ENCODE data around the gene EGFL7. TPM values are rescaled to one million over a fixed set of nuclear protein-coding genes. Genes with fewer than 3 reads are reported as not detected.

The EGFL7 gene
- total and polyA plus RNA-seq, 2 of the 13 experiments (the other 11 are each of a cell fraction or from before 2014, with no cell fraction given) = 0.20 to 5.1 TPM

- no peak for TF ChIP-seq AHDC1 (CRISPR knock-in tag; IDR thresholded peaks at IDR 0.05; ENCODE audit: borderline replicate concordance)
- peak; percentile 13; the same call in 1 of the 2 replicates for TF ChIP-seq PATZ1 (CRISPR knock-in tag; IDR thresholded peaks at IDR 0.05)
- TF ChIP-seq REPIN1 (CRISPR knock-in tag; IDR thresholded peaks at IDR 0.05; ENCODE audit: borderline replicate concordance, low read depth) = no peak
- TF ChIP-seq ZNF768 (CRISPR knock-in tag; IDR thresholded peaks at IDR 0.05) = peak; percentile 94
- peak; percentile 81 for TF ChIP-seq HNRNPL (IDR thresholded peaks at IDR 0.05; ENCODE audit: low read depth, low read length)
- no peak overlapping the region for H3K9ac ChIP-seq (ENCODE audit: insufficient read depth, low read depth, low read length)
Observed at GRCh38 chr9:136681945-136682699, 19.4 kb downstream of the EGFL7 start.

More at GRCh38 chr9:136681945-136682699, 19.4 kb downstream of the EGFL7 start:
- ChIA-PET CTCF (ENCODE audit: low intra/inter-chr PET ratio, low total read pairs) (no interaction called here), POLR2A (interaction anchor here (0.8 kb wide), 1 partner anchor 48 kb away, joined by 3 read pairs; no protein-coding TSS in a partner anchor)
- peaks cover 54% of the 10 kb centered on the region for H3K4me1 ChIP-seq (ENCODE audit: insufficient read depth, low read length)
- in situ Hi-C loops (cut with HindIII; ENCODE audit: extremely low pct_ligation_motif_present, low pct_unique_long_range_greater_than_20kb) (no loop called here), intact Hi-C loops (cut with micrococcal nuclease; ENCODE audit: unreplicated experiment) (no loop called here)
- no peaks in the 10 kb centered on the region for H3K9me3 ChIP-seq (ENCODE audit: low read length)
- no peaks in the 10 kb centered on the region for H4K20me1 ChIP-seq (ENCODE audit: insufficient read depth, low read length)
- no peak for ATAC-seq
- DNase-seq (ENCODE audit: low spot score) = no peak
- H3K79me2 ChIP-seq (ENCODE audit: insufficient read depth, low read length) = no peaks in the 10 kb centered on the region
- no TSS peak for BruUV-seq (replicated peaks)
- no peak overlapping the region for H3K4me2 ChIP-seq (ENCODE audit: low read depth, low read length)
- H3K36me3 ChIP-seq (replicated peaks in 1 of 2; ENCODE audit: control insufficient read depth in 1 of 2, insufficient read depth in 2 of 2, low read length in 2 of 2) = no peaks in the 10 kb centered on the region
- H2AFZ ChIP-seq (ENCODE audit: low read length) = no peak overlapping the region
- H3K27me3 ChIP-seq (ENCODE audit: control insufficient read depth in 1 of 2, insufficient read depth in 2 of 2, low read length in 2 of 2) = peaks cover 2 to 23% of the 10 kb centered on the region in 2 experiments; a peak in 3 of 5 replicates
- H3K27ac ChIP-seq (ENCODE audit: extremely low read length, insufficient read depth, low read length) = no peak overlapping the region
- no peak overlapping the region for H3K4me3 ChIP-seq (replicated peaks in 1 of 3; ENCODE audit: insufficient read depth in 1 of 3, low read depth in 2 of 3, low read length in 3 of 3)
- 67% methylated on average over 11 of the region's 20 CpGs for WGBS (ENCODE audit: low lambda C conversion rate)
- FAIRE-seq = no peak

Data from HepG2 (cell line).